Activated gamma-delta T cell (primary cell): Measurements from ENCODE around the gene CBFA2T3.
"Not testable (repeated sequence)": the region's sequence is repeated elsewhere in the genome, so short reads cannot be mapped to it uniquely, and the experiment has no call there.

Experiments
- DNase-seq: peaks from one replicate; lab custom pipeline; 2025; lab: John Stamatoyannopoulos, UW

The CBFA2T3 gene

DNA sequence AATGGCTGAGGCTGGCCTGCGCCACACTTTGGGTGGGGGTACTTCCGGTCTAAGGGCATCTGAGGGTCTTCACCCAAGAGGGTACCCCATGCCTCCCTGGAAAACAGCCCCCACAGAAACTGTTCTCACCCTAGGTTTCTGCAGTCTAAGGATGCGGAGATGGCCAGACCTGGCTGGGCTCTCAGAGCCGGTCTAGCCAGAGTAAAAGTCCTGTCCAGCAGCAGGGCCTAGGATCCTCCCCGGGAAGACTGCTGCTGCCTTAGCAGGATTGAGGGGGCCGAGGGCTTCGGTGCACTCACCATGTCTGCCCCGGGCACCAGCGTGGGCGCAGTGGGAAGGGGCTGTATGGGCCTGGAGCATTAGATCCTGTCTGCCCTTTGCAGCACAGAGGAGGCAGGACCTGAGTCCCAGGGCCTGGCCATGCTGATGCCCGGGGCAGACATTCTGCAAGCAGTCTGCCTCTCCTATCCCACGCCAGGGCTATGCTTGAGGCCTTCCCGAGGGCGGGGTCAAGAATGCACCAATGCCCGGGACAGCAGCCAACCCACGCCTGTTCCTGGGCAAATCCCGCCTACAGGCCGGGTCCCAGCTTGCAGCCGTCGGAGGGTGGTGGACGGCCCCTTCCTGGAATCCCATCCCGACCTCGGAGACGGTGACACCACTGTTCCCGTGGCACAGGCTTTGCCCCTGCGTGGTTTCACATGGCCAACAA lies 54.7 kb downstream of the CBFA2T3 start:
- DNase-seq = no peak

DNA sequence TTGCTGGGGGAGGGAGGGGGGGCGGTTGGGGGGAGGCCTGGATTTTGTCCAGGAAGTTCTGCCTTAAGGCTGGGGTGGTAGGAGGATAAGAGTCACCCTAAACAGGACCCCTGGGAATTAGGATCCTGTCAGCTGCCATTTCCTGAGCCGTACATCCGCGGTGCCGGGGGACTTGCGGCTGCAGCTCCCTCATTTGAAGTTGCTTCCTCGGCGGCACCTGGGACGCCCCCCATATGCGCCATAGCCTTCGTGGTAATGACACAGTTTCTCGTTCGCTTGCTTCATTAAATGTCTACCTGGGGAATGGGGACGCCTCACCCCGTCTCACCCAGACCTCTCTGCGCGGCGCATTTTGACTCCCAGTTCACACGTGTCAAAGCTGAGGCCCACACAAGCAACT lies 55.4 kb downstream of the CBFA2T3 start:
- no peak for DNase-seq

DNA sequence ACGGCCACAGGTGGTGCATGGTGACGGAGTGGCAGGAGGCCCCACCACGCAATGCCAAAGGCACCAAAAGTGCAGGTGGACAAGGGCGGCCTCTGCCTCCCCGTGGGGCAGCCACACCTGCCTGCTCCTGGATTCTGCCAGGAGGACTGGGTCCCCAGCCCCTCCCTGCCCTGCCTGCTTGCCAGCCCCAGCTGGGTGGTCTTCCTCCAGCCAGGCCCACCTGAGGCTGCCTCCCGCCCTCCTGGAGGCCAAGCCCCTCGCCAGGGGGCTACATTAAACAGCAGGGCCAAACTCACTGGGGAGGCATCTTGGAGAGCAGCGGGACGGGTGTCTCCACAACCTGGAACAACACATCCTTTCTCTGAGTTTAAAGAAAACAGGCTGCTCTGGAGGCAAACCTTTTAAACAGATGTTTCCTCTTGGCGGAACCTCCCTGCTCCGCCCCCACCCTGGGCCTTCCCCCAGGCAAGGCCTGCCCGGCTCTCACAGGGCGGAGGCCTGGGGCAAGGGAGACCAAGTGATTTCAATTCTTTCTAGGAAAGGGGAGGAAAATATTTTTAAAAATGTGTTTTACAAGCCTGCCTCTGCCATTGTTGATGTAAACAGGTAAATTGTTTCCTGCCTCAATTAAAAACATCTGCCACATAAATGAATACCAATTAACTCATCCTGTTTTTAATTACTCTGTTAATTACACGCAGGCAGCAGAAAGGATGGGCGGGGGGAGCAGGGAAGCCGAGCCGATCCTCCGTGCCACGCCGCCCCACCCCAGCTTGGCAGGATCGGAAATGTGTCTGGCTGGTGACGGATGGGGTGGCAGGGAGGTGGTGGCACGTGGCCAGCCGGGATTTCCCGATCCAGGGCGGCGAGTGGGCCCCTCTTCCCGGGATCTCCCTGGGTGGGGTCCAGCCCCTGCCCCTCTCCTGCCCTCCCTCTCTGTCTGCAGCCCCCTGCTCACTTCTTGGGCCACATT lies 56.1 kb downstream of the CBFA2T3 start:
- DNase-seq = no peak

DNA sequence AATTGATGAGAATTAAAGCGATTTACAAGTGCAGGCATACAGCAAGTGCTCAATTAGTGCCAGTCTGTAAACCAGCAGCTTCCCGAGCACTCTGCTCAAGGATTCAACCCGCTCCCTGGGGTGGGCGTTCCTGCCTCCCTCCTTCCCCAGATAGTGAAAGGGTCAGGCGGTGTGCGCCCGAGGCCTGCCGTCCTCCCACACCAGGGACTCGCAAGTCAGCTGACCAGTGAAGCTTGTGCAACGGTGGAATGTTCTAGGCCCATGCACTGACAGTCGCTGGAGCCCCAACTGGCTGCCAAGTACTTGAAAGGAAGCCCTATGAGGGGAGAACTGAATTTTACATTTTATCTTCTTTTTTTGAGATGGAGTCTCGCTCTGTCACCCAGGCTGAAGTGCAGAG lies 57.1 kb downstream of the CBFA2T3 start:
- DNase-seq = no peak

DNA sequence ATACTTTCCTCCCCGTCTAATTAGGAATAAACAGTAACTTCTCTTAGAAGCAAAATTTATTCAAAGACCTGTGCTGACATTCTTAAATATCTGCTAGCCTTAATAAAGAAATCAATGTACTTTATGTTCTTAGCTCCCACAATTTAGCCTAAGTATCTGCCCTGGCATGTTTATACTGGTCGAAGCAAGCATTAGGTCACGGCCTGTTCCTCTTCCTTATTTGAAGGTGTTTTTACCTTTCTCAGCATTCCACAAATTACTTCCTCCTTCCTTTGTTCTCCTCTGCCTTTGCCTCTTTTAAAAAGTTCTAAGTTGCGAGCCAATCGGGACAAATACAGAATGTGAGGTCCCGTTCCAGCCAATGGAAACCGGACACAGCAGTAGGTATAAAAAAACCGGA lies 58.1 kb downstream of the CBFA2T3 start:
- DNase-seq = not testable (repeated sequence)

DNA sequence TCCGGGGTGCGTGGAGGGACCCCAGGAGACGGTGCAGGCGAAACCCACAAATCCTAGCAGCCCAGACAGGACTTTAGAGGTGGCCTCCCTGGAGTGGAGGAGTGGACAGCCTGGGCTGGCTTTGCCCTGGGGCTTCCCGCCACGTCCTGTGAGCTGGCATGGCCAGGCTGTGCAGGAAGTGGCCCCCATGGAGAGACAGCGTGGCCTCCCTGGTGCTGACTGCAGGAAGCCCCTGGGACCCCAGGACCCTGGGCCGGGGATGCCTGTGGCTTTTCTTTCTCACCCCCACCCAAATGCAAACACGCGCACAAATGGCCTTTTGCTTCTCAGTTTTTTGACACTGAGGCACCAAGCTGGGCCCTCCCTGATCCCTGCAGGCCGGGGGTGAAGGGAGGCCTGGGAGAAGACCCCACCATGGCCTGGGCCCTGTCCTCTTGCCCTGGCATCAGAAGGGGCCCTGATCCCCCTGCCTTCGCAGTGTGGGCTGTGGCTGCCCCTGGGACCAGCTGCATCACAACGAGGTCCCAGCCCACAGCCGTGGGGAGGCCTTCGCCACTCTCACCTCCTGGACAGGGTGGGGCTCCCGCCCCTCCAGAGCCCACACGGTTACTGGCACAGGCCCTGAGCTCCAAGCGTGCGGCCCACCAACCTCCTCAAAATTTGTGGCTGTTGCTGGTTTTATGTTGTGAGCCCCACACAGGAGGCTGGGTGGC lies 58.9 kb downstream of the CBFA2T3 start:
- DNase-seq = no peak

DNA sequence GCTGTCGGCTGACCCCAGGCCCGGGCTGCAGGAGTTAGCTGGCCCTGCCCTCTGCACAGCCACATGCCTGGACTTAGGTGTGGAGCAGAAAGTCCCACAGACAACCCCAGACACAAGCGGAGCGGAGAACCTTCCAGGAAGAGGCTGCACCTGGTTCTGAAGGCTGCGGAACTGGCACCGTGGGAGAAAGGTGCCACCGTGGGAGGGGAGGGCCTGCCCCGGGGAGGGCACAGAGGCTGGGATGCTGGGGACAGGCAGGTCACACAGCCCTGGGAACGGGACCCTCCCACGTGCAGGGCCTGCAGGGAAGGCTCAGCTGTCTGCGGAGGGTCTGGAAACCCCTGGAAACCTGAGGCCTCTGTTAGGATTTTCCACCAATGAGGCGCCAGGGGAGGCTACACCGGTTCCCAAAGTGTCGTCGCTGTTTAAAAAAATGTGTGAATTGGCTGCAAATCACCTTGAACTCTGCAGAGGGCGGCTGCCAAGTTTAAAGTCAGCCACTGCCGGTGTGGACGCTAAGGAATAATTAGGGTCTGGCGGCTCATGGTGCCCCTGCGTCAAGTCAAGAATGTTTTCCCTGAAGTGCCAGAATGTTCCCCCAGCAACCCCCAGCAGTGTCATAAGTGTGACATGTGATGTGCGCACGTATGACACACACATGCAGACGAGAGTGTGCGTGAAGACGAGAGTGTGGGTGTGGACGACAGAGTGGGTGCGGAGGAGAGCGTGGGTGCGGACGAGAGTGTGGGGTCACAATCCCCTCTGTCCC lies 59.7 kb downstream of the CBFA2T3 start:
- DNase-seq = no peak

DNA sequence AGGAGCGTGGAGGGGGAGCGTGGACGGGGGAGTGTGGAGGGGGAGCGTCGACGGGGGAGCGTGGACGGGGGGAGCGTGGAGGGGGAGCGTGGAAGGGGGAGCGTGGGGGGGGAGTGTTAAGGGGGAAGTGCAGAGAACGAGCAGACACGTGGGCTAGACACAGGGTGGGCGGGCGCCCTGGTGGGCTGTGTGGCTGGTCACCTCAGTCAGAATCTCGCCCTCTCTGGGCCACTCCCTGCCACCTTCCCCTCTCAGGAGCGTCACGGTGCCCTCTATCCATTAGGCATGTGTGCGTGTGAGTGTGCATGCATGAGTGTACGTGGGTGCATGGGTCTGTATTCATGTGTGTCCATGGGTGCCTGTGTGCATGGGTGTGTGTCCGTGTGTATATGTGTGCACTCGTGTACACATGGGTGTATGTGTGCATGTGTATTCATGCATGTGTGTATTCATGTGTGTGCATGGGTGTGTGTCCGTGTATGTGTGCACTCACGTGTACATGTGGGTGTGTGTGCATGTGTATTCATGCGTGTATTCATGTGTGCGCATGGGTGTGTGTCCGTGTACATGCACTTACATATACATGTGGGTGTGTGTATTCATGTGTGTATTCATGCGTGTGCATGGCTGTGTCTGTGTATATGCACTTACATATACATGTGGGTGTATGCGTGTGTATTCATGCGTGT lies 61.2 kb downstream of the CBFA2T3 start:
- no peak for DNase-seq

DNA sequence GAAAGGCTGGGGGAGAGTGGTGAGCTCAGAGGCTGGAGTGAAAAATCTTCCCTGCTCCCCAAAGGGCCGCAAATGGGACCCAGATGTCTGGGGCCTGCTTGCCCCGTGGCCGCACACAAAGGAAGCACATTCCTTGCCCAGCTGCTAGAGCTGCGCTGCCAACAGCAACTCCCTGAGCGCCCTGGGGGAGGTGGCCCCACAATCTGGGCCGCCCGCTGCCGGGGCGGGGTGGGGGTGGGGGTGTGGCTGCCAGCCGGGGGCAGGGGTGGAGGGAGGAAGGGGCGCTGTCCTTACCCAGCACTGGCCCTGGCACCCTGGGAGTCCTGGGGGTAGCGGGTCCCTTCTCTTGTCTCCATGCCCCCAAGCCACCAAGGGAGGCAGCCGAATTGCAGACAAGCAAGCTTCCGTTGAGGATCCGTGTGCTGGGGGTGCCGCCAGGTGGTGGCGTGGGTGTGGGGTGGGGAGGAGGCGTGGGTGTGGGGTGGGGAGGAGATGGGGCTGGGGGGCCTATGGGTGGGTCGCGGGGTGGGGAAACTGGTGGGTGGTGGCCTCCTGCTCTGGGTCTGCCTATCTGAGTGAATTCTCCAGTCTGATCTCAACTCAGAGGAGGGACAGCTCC lies 62.1 kb downstream of the CBFA2T3 start:
- no peak for DNase-seq

DNA sequence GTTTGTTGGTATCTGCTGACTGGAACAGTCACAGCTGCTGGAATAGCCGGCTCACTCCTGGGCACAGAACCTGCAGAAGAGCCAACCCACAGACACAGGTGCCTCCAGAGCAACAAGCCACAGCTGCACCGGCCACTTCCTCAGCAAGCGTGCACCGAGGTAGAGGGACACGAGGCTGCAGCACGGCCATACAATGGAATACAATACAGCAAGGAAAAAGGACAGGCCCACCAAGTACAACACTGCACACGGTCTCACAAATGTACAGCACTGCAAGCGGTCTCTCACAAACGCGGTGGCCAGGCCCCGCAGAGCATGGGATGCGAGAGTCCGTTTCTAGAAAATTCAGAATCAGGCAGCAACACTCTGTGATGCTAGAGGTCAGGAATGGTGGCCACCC lies 63.1 kb downstream of the CBFA2T3 start:
- no peak for DNase-seq

DNA sequence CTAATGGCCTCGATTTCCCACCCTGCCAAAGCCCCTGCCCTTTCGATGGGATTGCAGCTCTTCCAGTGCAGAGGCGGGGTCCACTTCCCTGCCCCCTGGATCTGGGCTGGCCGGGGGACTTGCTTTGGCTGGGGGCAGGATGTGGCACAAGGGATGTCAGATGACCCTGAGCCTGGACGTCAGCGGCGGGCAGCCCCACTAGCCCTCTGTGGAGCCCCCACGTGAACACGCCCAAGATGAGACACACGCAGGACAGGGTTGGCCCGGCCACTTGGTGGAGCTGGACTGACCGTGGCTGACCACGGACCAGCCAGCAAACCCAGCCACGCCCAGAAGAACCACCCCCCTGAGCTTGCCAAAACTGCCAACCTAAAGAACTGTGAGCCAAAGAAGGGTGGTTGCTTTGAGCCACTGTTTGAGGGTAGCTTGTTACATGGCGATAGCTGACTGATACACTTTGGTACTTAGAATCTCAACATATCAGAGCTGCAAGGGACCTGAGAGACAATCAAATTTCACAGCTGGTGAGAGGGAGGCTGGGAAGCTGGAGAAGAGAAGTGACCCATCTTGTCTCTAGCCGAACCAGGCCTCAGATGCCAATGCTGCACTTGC lies 63.9 kb downstream of the CBFA2T3 start:
- DNase-seq = no peak

DNA sequence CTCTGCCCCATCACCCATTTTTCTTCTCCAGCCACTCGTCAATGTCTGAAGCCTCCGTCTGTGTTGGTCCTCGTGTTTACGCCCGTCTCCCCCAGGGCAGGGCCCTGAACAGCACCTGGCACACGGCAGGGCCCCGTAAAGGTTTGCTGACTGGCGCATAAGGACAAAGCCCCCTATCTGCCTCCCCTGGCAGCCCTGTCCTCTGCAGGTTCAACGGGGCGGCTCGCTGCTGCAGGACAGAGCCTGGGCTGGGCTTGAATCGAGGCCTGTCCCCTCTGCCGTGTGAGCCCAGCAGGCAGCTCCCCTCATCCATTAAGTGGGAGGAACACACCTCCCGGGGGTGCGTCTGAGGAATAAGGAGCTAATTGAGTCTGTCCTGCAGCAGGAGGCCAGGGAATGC lies 64.5 kb downstream of the CBFA2T3 start:
- DNase-seq = no peak

DNA sequence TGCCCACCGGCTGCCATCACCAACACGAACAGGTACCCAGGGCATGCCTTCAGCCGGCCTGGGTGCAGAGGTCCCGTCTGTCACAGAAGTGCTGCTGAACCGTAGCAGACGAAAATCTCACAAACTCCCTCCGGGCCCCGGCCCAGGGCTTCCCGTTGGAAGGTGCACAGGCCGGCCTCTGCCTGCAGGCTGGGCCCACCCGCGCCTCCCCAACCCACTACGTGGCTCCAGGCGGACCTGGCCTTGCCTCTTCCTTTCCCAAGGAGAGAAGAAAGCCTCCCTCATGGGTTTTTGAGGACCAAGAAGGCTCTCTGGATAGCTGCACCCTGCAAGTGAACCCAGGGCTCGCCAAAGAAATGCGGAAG lies 65.1 kb downstream of the CBFA2T3 start:
- no peak for DNase-seq

DNA sequence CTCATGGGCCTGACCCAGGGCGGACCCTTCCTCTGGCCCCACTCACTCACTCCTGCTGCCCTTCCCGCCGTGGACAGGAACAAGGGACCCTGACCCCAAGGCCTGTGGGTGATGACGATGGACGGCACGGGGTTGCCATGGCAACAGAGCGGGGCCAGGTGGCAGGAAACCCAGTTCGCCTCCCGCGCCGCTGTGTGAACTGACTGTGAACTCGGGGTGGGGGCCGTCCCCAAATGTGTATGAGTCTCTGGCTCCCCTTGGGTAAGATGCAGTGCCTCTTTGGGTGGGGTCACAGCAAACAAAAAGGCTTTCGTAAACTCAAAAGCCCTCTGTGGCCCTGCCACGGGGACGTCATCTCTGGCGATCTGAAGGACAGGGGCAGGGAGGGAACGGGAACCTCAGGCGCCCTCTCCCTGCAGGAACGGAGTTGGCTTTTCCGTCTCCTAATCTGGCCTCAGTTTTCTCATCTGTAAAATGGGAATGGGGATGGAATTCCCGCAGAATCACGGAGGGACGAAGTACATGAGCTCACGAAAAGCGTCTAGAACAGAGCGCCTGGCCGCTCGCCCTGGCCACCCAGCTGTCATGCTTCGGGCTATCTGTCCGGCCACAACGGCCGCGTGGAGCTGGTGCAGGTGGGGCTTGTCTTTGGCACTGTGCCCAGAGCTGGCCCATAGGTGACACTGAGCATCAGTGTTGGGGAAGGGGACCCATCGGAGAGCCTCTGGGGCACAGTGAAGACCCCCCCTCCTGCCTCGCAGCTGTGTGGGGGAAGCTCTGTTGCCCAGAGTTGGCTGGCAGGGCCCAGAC lies 65.7 kb downstream of the CBFA2T3 start:
- DNase-seq = no peak

DNA sequence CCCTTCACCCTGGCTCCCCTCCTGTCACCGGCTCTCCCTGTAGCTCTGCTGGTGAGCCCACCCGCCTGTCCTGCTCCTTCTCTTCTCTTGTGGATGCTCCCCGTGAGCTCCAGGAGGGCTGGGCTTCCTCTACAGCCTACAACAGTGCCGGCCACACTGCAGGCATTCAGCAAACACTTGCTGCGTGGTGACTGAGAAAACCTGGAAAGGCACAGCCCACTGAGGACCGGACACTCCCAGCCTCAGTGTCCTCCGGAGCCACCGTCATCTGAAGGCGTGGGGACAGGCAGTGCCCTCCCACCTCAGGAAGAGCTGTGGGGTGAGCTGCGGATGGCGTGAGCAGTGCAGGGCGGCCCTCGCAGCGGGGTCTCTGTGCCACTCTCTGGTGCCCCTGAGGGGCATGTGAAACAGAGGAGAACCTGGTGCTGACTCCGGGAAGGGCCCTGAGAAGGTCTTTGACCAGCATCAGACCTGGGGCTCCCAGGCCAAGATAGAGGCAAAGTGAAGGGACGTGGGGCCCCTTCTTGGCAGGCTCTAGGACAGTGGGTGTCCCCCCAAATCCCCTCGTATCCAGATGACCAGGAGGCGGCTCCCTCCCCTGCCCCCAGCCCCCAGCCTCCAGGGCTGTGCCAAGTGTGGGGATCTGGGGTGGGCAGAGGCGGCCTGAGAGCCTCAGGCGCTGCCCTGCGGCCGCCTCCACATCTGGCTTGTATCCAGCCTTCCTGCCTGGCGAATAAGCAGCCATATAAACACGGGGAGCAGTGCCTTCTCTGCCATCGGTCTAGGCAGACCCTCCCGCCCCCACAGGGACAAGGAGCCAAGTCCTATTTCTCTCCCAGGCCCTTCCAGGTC lies 66.5 kb downstream of the CBFA2T3 start:
- DNase-seq = no peak

DNA sequence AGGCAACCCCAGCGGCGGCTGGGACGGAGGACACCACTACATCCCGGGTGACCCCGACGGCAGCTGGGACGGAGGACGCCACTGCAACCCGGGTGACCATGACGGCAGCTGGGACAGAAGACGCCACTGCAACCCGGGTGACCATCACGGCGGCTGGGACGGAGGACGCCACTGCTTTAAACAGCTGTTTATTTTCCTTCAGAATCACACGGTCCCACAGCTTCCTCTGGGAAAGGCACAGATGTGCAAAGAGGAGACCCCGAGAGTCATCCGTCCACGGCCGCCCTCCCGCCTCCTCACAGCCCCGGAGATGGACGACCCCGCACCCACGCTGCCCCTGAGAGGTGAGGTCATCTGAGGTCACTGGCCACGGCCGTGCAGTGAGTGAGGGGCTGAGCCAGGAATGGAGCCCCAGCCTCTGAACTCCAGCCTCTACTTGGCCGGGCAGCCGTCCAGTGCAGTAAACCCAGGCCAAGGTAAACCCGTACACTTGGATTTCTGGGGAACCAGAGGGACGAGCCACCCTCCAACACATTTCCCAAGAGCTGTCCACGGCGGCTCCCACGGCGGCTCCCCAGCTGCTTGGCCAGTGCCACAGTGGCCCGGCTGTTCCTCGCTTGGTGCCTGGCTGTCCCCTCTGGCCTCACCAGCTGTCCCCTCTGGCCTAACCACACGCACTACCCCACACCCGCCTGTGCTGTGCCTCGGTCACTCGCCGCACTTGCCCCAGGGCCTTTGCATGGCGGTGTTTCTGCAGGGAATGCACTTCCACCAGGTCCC lies 67.4 kb downstream of the CBFA2T3 start:
- DNase-seq = no peak

DNA sequence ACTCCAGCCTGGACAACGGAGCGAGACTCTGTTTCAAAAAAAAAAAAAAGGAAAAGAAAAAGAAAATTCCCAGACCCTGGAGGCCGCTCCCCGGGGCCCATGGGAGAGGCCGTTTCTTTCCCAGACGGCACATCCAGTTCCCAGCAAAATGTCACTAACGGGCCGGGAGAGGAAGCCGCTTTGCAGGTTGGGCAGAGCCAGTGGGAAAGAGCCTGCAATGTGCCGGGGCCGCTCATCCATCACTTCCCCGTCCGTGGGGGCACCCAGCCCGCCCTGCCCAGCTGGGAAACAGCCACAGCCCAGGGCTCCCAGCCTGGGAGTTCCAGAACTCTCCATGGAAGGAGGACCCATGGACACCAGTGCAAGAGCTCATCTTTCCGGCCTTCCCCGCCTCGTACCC lies 68.7 kb downstream of the CBFA2T3 start:
- no peak for DNase-seq

DNA sequence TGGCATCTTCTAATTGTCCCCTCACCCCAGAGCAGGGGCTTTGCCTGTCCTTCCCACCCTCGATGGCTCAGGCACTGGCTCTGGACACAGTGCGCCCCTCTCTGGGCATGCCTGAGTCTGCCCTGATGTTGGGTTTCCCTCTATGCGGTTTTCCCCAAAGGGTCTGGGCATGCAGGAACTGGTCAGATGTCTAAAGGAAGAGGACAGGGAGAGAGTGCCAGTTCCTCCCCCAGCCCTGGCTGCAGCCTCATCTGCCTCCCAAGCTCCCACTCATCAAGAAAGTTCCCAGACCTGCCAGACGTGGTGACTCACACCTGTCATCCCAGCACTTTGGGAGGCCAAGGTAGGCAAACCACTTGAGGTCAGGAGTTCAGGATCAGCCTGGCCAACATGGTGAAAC lies 69.2 kb downstream of the CBFA2T3 start:
- no peak for DNase-seq
